Measurements from ENCODE around the gene SMCO4.

SMCO4 gene

GRCh38 chr11:93524858-93525257 lies 18.3 kb downstream of the SMCO4 start:
- Mint-ChIP-seq H3K27ac (peak overlapping the region; percentile 51 to 94 (median 91)), H3K27me3 (ENCODE audit: low read depth) (no peaks in the 10 kb centered on the region), H3K9me3 (no peaks in the 10 kb centered on the region), H3K4me1 (peaks cover 81% of the 10 kb centered on the region), H3K36me3 (ENCODE audit: low read depth) (peaks cover 3% of the 10 kb centered on the region), H3K4me3 (no peak overlapping the region)
- TF ChIP-seq CTCF (IDR thresholded peaks at IDR 0.05; ENCODE audit: unreplicated experiment in 3 of 3): no peak

GRCh38 chr11:93524173-93524536 lies 19.0 kb downstream of the SMCO4 start:
- no peaks in the 10 kb centered on the region for H3K27me3 Mint-ChIP-seq (ENCODE audit: low read depth)
- TF ChIP-seq CTCF (IDR thresholded peaks at IDR 0.05; ENCODE audit: unreplicated experiment in 3 of 3): no peak
- no peak overlapping the region for H3K4me3 Mint-ChIP-seq
- peaks cover 81% of the 10 kb centered on the region for H3K4me1 Mint-ChIP-seq
- H3K36me3 Mint-ChIP-seq (ENCODE audit: low read depth): peaks cover 3% of the 10 kb centered on the region
- H3K27ac Mint-ChIP-seq: peak overlapping the region; percentile 51 to 94 (median 91)
- H3K9me3 Mint-ChIP-seq: no peaks in the 10 kb centered on the region

- Mint-ChIP-seq H3K9me3 (no peaks in the 10 kb centered on the region), H3K4me1 (peaks cover 73% of the 10 kb centered on the region), H3K4me3 (no peak overlapping the region), H3K36me3 (ENCODE audit: low read depth) (peaks cover 3% of the 10 kb centered on the region), H3K27me3 (ENCODE audit: low read depth) (no peaks in the 10 kb centered on the region), H3K27ac (no peak overlapping the region)
- TF ChIP-seq CTCF (IDR thresholded peaks at IDR 0.05; ENCODE audit: unreplicated experiment in 3 of 3): no peak
Observed at GRCh38 chr11:93520726-93521509, 22.3 kb downstream of the SMCO4 start.

GRCh38 chr11:93519179-93519578 lies 24.0 kb downstream of the SMCO4 start:
- Mint-ChIP-seq H3K27ac (no peak overlapping the region), H3K9me3 (no peaks in the 10 kb centered on the region), H3K36me3 (ENCODE audit: low read depth) (peaks cover 3% of the 10 kb centered on the region)

GRCh38 chr11:93518081-93518480 lies 25.1 kb downstream of the SMCO4 start:
- Mint-ChIP-seq H3K27me3 (ENCODE audit: low read depth) (no peaks in the 10 kb centered on the region), H3K4me1 (peaks cover 78% of the 10 kb centered on the region), H3K4me3 (no peak overlapping the region), H3K27ac (peak overlapping the region in 2 of 3 experiments; percentile 27 to 34), H3K9me3 (no peaks in the 10 kb centered on the region), H3K36me3 (ENCODE audit: low read depth) (peaks cover 3% of the 10 kb centered on the region)
- no peak for TF ChIP-seq CTCF (IDR thresholded peaks at IDR 0.05; ENCODE audit: unreplicated experiment in 3 of 3)

More at GRCh38 chr11:93519179-93519578, 24.0 kb downstream of the SMCO4 start:
- no peak for TF ChIP-seq CTCF (IDR thresholded peaks at IDR 0.05; ENCODE audit: unreplicated experiment in 3 of 3)
- H3K27me3 Mint-ChIP-seq (ENCODE audit: low read depth): no peaks in the 10 kb centered on the region
- H3K4me3 Mint-ChIP-seq: no peak overlapping the region
- H3K4me1 Mint-ChIP-seq: peaks cover 74% of the 10 kb centered on the region

GRCh38 chr11:93517611-93518010 lies 25.6 kb downstream of the SMCO4 start:
- H3K4me3 Mint-ChIP-seq: no peak overlapping the region
- H3K27me3 Mint-ChIP-seq (ENCODE audit: low read depth): no peaks in the 10 kb centered on the region
- peaks cover under 1% of the 10 kb centered on the region for H3K36me3 Mint-ChIP-seq (ENCODE audit: low read depth)
- H3K27ac Mint-ChIP-seq: peak overlapping the region in 2 of 3 experiments; percentile 27 to 34
- no peak for TF ChIP-seq CTCF (IDR thresholded peaks at IDR 0.05; ENCODE audit: unreplicated experiment in 3 of 3)
- H3K9me3 Mint-ChIP-seq: no peaks in the 10 kb centered on the region
- H3K4me1 Mint-ChIP-seq: peaks cover 74% of the 10 kb centered on the region
